Endometrial microvascular endothelial cells (primary cell): ENCODE results near the gene ZBTB12. TPM values are rescaled to one million over a fixed set of nuclear protein-coding genes. Genes with fewer than 3 reads are reported as not detected.
"Not testable (repeated sequence)": the region's sequence is repeated elsewhere in the genome, so short reads cannot be mapped to it uniquely, and the experiment has no call there.

Source experiments
- in situ Hi-C: cut with HindIII; loops from 2 replicates; pipeline ENCODE4 v1.10.0; 2017; ENCODE audit warnings: low sequenced_read_pairs, low pct_unique_long_range_greater_than_20kb; ENCODE audit errors: inconsistent ontology term
- total RNA-seq: library from RNA; depleted of rRNA; stranded (reverse); fragments of >200 nt; gene quantifications from one replicate; pipeline ENCODE4 v1.2.3, GENCODE V29; 2015; ENCODE audit errors: inconsistent ontology term

The ZBTB12 gene
- total RNA-seq, 1 donor from 2014 or later: not detected

DNA sequence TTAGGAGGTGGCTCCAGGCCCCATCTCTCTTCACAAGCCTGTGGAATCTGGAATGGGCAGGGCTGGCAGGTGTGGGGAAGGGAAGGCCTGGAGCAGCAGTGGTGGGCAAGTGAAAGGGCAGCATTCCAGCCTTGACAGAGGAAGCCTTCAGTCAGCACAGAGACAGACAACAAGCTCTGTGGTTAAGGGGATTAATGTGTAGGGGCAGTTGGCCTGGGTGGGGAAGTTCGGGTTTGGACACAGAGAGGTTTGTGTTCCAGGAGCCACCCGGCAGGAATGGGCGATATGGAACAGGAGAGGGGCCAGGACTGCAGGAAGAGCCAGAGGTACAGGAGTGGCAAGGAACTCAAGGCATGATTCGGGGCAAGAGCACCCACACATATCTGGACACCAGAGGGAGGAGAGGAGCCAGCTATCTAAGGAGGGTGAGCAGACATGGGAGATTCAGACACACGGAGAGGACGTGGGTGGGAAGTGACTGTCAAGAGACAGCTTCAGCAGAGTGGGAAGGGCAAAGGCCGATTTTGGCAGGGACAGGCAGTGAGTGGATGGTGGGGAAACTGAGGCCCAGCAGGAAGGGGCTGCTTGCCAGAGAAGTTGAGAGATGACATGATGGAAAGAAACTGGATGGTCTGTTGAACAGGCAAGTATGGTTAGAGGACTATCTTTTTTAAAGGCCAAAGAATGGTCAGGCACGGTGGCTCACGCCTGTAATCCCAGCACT, 20.6 kb downstream of the ZBTB12 start:
- in situ Hi-C loops: no loop called here

- in situ Hi-C loops: no loop called here
Observed at GRCh38 chr6:31880616-31881015, 21.3 kb downstream of the ZBTB12 start.

GRCh38 chr6:31879901-31880300, 22.0 kb downstream of the ZBTB12 start:
- in situ Hi-C loops: no loop called here

DNA sequence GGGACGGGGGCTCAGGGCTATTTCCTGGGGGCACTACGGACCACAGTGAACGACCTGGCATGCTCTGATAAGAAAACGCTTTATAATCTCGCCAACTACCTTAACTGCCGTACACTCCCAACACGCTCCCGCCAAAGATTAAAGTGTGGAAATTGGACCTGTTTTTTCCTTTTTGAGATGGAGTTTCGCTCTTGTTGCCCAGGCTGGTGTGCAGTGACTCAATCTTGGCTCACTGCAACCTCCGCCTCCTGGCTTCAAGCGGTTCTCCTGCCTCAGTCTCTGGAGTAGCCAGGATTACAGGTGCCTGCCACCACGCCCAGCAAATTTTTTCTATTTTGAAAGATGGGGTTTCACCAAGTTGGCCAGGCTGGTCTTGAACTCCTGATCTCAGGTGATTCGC, 22.7 kb downstream of the ZBTB12 start:
- in situ Hi-C loops: no loop called here

- in situ Hi-C loops: no loop called here
Observed at GRCh38 chr6:31878726-31879125, 23.2 kb downstream of the ZBTB12 start, which contains the start of gene SLC44A4. Gene SLC44A4 (minus strand): TSS chr6:31878997. CDS start chr6:31878980, 17 bp downstream.

DNA sequence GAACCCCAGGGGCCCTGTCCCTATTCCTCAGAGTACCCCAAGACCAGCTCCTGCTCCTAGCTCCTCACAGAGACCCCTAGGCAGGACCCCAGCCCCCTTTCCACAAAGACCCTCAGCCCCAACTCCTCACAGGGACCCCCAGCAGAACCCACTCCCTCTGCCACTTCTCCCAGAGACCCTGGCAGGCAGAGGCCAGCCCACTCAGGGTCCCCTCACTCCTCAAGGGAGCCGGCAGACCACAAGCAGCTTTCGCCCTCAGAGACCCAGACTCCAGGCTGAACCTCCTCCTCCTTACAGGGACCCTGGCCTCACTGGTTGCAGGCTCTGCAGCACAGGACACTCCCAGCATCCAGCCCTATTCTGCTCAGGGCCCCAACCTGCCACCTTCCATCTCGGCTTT, 23.7 kb downstream of the ZBTB12 start:
- in situ Hi-C loops: no loop called here

DNA sequence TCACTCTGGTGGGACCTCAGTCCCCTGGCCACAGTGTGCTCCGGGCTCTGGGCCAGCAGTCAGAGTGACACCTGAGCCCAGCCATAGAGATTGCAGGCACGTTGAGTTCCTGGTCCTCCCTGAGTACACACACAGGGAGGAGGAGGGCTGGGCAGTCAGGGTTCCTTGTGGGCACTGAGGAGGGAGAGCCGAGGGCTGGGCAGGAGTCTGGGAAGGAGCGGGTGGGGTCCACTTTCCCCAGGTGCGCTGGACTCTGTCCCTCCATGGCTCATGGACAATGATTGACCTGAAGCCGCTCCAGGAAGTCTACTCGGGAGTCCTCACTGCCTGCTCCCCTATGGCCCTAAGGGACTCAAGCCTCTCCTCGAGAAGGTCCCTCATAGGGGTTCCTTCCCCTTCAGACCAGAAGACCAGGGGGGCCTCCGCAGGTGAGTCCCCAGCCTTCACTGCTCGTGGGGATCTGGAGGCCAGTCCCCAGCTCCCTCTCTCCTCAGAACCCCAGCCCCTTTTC, 24.2 kb downstream of the ZBTB12 start:
- in situ Hi-C loops: no loop called here

- in situ Hi-C loops: no loop called here
Observed at GRCh38 chr6:31877125-31877650, 24.7 kb downstream of the ZBTB12 start.

DNA sequence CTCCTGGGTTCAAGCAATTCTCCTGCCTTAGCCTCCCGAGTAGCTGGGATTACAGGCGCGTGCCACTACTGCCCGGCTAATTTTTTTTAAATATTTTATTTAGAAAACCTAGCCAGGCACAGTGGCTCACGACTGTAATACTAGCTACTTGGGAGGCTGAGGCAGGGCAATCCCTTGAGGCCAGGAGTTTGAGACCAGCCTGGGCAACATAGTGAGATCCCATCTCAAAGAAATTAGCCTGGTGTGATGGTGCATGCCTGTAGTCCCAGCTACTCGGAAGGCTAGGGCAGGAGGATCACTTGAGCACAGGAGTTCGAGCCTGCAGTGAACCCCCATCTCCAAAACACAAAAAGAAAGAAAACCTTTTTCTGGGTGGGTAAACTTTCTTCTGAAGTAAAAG, 25.5 kb downstream of the ZBTB12 start:
- in situ Hi-C loops: no loop called here

GRCh38 chr6:31875877-31876276, 26.0 kb downstream of the ZBTB12 start:
- in situ Hi-C loops: no loop called here

DNA sequence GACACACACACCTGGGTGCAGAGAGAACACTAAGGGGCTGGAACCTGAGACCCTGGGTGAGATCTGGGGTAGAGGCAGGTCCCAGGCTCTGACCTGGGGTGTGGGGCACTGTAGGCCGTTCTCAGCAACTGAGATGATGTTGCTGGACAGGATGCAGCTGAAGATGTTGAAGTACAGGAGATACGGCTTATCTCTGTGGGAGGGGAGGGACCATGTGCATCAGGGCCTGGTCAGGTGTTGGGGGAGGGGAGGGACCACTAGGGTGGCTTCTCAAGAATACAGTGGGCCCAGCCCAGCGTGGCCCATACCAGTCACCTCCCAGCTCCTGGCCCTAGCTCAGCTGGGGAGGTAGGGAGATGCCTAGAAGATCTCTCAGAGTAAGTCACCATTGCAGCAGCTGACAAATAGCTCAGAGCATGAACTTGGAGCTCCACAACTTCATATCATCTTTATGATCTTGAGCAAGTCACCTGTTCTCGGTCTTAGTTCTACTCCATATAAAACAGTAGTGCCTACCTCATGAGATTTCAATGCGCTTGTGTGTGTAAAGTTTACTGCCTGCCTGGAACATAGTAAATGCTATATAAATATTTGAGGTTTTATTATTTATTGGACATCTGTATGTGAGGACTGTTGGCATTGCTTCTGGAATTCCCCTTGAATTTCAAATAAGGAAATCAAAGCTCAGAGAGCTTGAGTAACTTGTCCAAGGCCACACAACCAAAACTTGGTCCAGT, 26.9 kb downstream of the ZBTB12 start:
- in situ Hi-C loops: no loop called here

DNA sequence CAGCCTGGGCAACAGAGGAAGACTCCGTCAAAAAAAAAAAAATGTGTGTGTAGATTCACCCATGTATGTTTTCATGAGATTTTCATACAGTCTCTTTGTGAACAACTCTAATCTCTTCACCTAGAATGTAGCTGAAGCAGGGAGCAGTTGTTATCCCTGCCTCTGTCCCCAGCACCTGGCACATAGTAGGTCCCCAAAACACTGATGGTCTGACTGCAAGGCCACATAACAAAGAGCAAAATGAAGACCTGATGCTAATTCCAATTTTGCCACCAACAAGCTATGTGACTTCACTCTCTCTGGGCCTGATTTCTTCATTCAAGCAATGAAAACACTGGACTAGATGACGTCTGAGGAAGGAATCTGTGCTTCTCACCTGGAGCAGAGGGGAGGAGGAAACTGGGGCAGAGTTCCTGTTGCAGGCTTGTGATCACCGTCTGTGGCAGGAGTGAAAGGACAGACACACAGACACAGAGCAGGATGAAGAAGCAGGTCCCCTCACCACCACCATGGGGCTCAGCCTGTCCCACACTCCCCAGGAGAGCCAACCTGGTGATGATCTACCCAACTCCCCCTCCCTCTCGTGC, 27.7 kb downstream of the ZBTB12 start:
- in situ Hi-C loops: no loop called here

- in situ Hi-C loops: no loop called here
Observed at GRCh38 chr6:31871046-31871659, 30.7 kb downstream of the ZBTB12 start.

- in situ Hi-C loops: no loop called here
Observed at GRCh38 chr6:31870385-31870921, 31.4 kb downstream of the ZBTB12 start.

GRCh38 chr6:31869343-31869742, 32.5 kb downstream of the ZBTB12 start:
- in situ Hi-C loops: no loop called here

- in situ Hi-C loops: not testable (repeated sequence)
Observed at GRCh38 chr6:31868658-31868971, 33.3 kb downstream of the ZBTB12 start.

DNA sequence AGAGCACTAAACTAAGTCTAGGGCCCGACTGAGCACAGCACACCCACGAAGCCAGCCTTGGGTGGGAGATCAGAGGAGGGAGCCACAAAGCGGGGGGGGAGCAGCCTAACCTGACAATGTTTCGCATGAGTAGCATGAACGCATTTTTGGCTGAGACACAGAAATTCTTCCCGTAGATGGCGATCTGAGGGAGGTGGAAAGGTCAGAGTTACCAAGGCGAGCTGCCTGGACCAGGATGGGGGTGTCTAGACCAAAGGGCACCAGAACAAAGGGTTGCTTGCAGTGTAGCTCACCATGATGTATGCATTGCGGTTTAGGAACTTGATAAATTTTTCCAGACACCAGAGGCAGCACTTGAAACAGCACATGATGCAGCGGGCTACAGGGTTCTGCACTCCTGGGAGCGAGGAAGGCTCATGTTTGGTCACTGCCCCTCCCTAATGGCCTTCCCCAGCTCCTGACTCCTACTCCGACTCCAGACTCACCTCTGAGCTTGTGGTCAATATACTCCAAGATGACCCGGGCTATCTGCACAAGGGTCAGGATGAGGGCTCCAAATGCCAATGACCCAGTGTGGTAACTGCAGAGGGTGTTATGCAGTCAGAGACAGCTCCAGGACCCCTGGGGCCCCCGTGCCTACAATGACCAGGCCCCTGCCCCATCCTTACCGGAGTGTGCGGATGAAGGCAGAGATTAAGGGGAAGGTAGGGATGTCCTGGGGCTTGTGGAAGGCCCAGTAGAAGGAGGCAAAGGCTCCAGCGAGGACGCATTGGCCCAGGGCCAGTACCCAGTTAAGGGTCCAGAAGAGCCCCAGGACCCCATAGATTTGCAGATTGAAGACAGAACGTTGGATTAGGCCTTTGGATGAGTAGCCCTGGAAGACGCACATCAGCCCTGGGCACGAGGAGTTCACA, 36.4 kb downstream of the ZBTB12 start:
- in situ Hi-C loops: no loop called here

- in situ Hi-C loops: no loop called here
Observed at GRCh38 chr6:31864818-31865204, 37.1 kb downstream of the ZBTB12 start.
